ENCODE results near the gene NCOA7. TPM values are rescaled to one million over a fixed set of nuclear protein-coding genes. Genes with fewer than 3 reads are reported as not detected.
A peak's percentile ranks its signal among the peaks of the same experiment; 100 is the strongest.

Gene NCOA7
- total RNA-seq, 3 donors from 2014 or later (not counting 1 experiment from before 2014, with no cell fraction given), result 37.3 to 66.6 (median 56.8) TPM

- TF ChIP-seq CTCF (IDR thresholded peaks at IDR 0.05), result no peak
- Mint-ChIP-seq H3K27ac (no peak overlapping the region), H3K9me3 (peaks cover 0 to 2% of the 10 kb centered on the region in 2 donors), H3K4me1 (peaks cover 19 to 29% of the 10 kb centered on the region in 2 donors), H3K36me3 (no peaks in the 10 kb centered on the region), H3K4me3 (no peak overlapping the region), H3K27me3 (ENCODE audit: low read depth in 2 of 2) (no peaks in the 10 kb centered on the region)
- no peaks in the 10 kb centered on the region for H3K27me3 ChIP-seq (ENCODE audit: control insufficient read depth, insufficient read depth, low read length)
- DNase-seq (no peak), ATAC-seq (no peak)
- no peak overlapping the region for H3K27ac ChIP-seq (ENCODE audit: low read length)
- H3K4me3 ChIP-seq (ENCODE audit: low read length), result no peak overlapping the region
- WGBS (ENCODE audit: insufficient coverage), result 96% methylated on average over 3 of the region's 3 CpGs
- intact Hi-C loops (cut with micrococcal nuclease), result no loop called here
- no peaks in the 10 kb centered on the region for H3K4me1 ChIP-seq (ENCODE audit: control insufficient read depth, insufficient read depth, low read length)
- no peaks in the 10 kb centered on the region for H3K36me3 ChIP-seq (ENCODE audit: control insufficient read depth, insufficient read depth, low read length)
- H3K9me3 ChIP-seq (ENCODE audit: control insufficient read depth, insufficient read depth, low read length), result no peaks in the 10 kb centered on the region
Measured at GRCh38 chr6:125850361-125850760, 59.6 kb downstream of the NCOA7 start.

- Mint-ChIP-seq H3K27ac (no peak overlapping the region), H3K27me3 (ENCODE audit: low read depth in 2 of 2) (no peaks in the 10 kb centered on the region), H3K4me3 (no peak overlapping the region), H3K9me3 (peaks cover 0 to 2% of the 10 kb centered on the region in 2 donors), H3K36me3 (no peaks in the 10 kb centered on the region), H3K4me1 (peaks cover 19 to 23% of the 10 kb centered on the region in 2 donors)
- H3K27ac ChIP-seq (ENCODE audit: low read length), result no peak overlapping the region
- H3K9me3 ChIP-seq (ENCODE audit: control insufficient read depth, insufficient read depth, low read length), result no peaks in the 10 kb centered on the region
- TF ChIP-seq CTCF (IDR thresholded peaks at IDR 0.05), result no peak
- intact Hi-C loops (cut with micrococcal nuclease), result no loop called here
- WGBS (ENCODE audit: insufficient coverage), result 100% methylated on average over 1 of the region's 2 CpGs
- no peak overlapping the region for H3K4me3 ChIP-seq (ENCODE audit: low read length)
- H3K36me3 ChIP-seq (ENCODE audit: control insufficient read depth, insufficient read depth, low read length), result no peaks in the 10 kb centered on the region
- DNase-seq (no peak), ATAC-seq (no peak)
- H3K4me1 ChIP-seq (ENCODE audit: control insufficient read depth, insufficient read depth, low read length), result no peaks in the 10 kb centered on the region
- H3K27me3 ChIP-seq (ENCODE audit: control insufficient read depth, insufficient read depth, low read length), result no peaks in the 10 kb centered on the region
Measured at GRCh38 chr6:125852587-125852986, 61.8 kb downstream of the NCOA7 start.

GRCh38 chr6:125853168-125853567 lies 62.4 kb downstream of the NCOA7 start:
- Mint-ChIP-seq H3K4me1 (peaks cover 19 to 23% of the 10 kb centered on the region in 2 donors), H3K9me3 (no peaks in the 10 kb centered on the region), H3K36me3 (no peaks in the 10 kb centered on the region), H3K4me3 (no peak overlapping the region), H3K27ac (peak overlapping the region in 1 of 2 donors; percentile 48), H3K27me3 (ENCODE audit: low read depth in 2 of 2) (no peaks in the 10 kb centered on the region)
- Histone ChIP-seq H3K4me3 (ENCODE audit: low read length) (no peak overlapping the region), H3K4me1 (ENCODE audit: control insufficient read depth, insufficient read depth, low read length) (no peaks in the 10 kb centered on the region), H3K9me3 (ENCODE audit: control insufficient read depth, insufficient read depth, low read length) (no peaks in the 10 kb centered on the region), H3K36me3 (ENCODE audit: control insufficient read depth, insufficient read depth, low read length) (peaks cover 2% of the 10 kb centered on the region), H3K27ac (ENCODE audit: low read length) (no peak overlapping the region), H3K27me3 (ENCODE audit: control insufficient read depth, insufficient read depth, low read length) (no peaks in the 10 kb centered on the region)
- intact Hi-C loops (cut with micrococcal nuclease), result no loop called here
- no peak for ATAC-seq
- WGBS (ENCODE audit: insufficient coverage), result 88% methylated on average over 1 of the region's 1 CpG
- no peak for DNase-seq
- TF ChIP-seq CTCF (IDR thresholded peaks at IDR 0.05), result no peak

- Histone ChIP-seq H3K27me3 (ENCODE audit: control insufficient read depth, insufficient read depth, low read length) (no peaks in the 10 kb centered on the region), H3K36me3 (ENCODE audit: control insufficient read depth, insufficient read depth, low read length) (peaks cover 2% of the 10 kb centered on the region), H3K27ac (ENCODE audit: low read length) (no peak overlapping the region), H3K9me3 (ENCODE audit: control insufficient read depth, insufficient read depth, low read length) (no peaks in the 10 kb centered on the region), H3K4me3 (ENCODE audit: low read length) (no peak overlapping the region), H3K4me1 (ENCODE audit: control insufficient read depth, insufficient read depth, low read length) (no peaks in the 10 kb centered on the region)
- ATAC-seq (no peak), DNase-seq (no peak)
- Mint-ChIP-seq H3K27ac (peak overlapping the region in 1 of 2 donors; percentile 48), H3K9me3 (no peaks in the 10 kb centered on the region), H3K4me1 (peaks cover 25% of the 10 kb centered on the region in 2 donors), H3K4me3 (no peak overlapping the region), H3K27me3 (ENCODE audit: low read depth in 2 of 2) (no peaks in the 10 kb centered on the region), H3K36me3 (no peaks in the 10 kb centered on the region)
- WGBS (ENCODE audit: insufficient coverage), result 100% methylated on average over 1 of the region's 1 CpG
- no peak for TF ChIP-seq CTCF (IDR thresholded peaks at IDR 0.05)
- intact Hi-C loops (cut with micrococcal nuclease), result no loop called here
Measured at GRCh38 chr6:125853756-125854155, 63.0 kb downstream of the NCOA7 start.
